ENCODE data around the gene INTS11. TPM values are rescaled to one million over a fixed set of nuclear protein-coding genes. Genes with fewer than 3 reads are reported as not detected.

INTS11 gene
- total and polyA plus RNA-seq, 2 of the 13 experiments (the other 11 are each of a cell fraction or from before 2014, with no cell fraction given) = 52.8 to 94.8 TPM

DNA sequence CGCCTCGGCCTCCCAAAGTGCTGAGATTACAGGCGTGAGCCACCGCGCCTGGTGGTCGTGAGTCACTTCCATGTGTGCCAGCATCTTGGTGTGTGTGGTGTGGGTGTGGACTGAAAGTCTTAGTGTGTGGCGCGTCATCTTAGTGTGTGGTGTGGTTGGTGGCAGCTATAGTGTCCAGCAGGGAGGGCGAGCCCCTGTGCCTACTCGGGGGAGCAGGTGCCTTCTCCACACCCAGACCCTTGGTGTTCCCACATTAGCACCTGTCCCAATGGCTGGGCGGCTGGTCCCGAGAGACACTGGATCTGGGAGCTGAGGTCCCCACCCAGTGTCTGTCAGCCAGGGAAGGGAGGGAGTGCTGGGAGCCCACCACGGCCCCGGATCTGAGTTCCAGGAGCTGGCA is 41.5 kb downstream of the INTS11 start (continued):
- TF ChIP-seq TP53 (CRISPR knock-in tag; conservative IDR thresholded peaks at IDR 0.05) = no peak
- no peak for TF ChIP-seq SATB2 (CRISPR knock-in tag; IDR thresholded peaks at IDR 0.05)

- FAIRE-seq = peak; percentile 28
- TF ChIP-seq ZNF382 (CRISPR knock-in tag; IDR thresholded peaks at IDR 0.05; ENCODE audit: borderline replicate concordance) = no peak
- TF ChIP-seq POLR2AphosphoS2 (IDR thresholded peaks at IDR 0.05; ENCODE audit: low read depth, low read length) = no peak
- TF ChIP-seq, protein P1, sequence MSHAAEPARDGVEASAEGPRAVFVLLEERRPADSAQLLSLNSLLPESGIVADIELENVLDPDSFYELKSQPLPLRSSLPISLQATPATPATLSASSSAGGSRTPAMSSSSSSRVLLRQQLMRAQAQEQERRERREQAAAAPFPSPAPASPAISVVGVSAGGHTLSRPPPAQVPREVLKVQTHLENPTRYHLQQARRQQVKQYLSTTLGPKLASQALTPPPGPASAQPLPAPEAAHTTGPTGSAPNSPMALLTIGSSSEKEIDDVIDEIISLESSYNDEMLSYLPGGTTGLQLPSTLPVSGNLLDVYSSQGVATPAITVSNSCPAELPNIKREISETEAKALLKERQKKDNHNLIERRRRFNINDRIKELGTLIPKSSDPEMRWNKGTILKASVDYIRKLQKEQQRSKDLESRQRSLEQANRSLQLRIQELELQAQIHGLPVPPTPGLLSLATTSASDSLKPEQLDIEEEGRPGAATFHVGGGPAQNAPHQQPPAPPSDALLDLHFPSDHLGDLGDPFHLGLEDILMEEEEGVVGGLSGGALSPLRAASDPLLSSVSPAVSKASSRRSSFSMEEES (CRISPR knock-in tag; IDR thresholded peaks at IDR 0.05) = no peak; the same call in none of the 2 replicates
- peak; percentile 52; the same call in 1 of the 2 replicates for TF ChIP-seq IRF2 (CRISPR knock-in tag; IDR thresholded peaks at IDR 0.05)
- peak; percentile 85 for TF ChIP-seq AKAP8 (CRISPR knock-in tag; IDR thresholded peaks at IDR 0.05)
- no peak for TF ChIP-seq ELK4 (CRISPR knock-in tag; IDR thresholded peaks at IDR 0.05; ENCODE audit: borderline replicate concordance)
- TF ChIP-seq ZNF687 (CRISPR knock-in tag; IDR thresholded peaks at IDR 0.05) = peak; percentile 92
- TF ChIP-seq ZBTB20 (CRISPR knock-in tag; IDR thresholded peaks at IDR 0.05; ENCODE audit: borderline replicate concordance, low read depth) = 0 out of 2 replicates have a peak, but pooled peaks have one; percentile 28
- no peak for TF ChIP-seq TFDP2 (CRISPR knock-in tag; IDR thresholded peaks at IDR 0.05)
- no peak for TF ChIP-seq SSRP1 (CRISPR knock-in tag; IDR thresholded peaks at IDR 0.05)
- no peak for TF ChIP-seq CCDC6 (CRISPR knock-in tag; IDR thresholded peaks at IDR 0.05)
Observed at GRCh38 chr1:1281533-1282321, 42.7 kb downstream of the INTS11 start.

More at GRCh38 chr1:1281533-1282321, 42.7 kb downstream of the INTS11 start:
- ATAC-seq = peak; percentile 78
- in situ Hi-C loops (cut with HindIII; ENCODE audit: extremely low pct_ligation_motif_present, low pct_unique_long_range_greater_than_20kb) = no loop called here
- peak overlapping the region; percentile 48 for H3K9ac ChIP-seq (ENCODE audit: insufficient read depth, low read depth, low read length)
- intact Hi-C loops (cut with micrococcal nuclease; ENCODE audit: unreplicated experiment) = no loop called here
- peak; percentile 67 for DNase-seq (ENCODE audit: low spot score)
- H3K36me3 ChIP-seq (replicated peaks in 1 of 2; ENCODE audit: control insufficient read depth in 1 of 2, insufficient read depth in 2 of 2, low read length in 2 of 2) = no peaks in the 10 kb centered on the region
- BruUV-seq (replicated peaks) = TSS peak; percentile 70
- H2AFZ ChIP-seq (ENCODE audit: low read length) = no peak overlapping the region
- CTCF ChIA-PET (ENCODE audit: low intra/inter-chr PET ratio, low total read pairs) = no interaction called here
- H3K27ac ChIP-seq (ENCODE audit: extremely low read length, insufficient read depth, low read length) = peak overlapping the region; percentile 73
- POLR2A ChIA-PET = interaction anchor here (1.0 to 1.5 kb wide), 5 partner anchors 8 to 157 kb away, joined by 3 to 7 read pairs (median 6); partner anchors contain the start of gene UBE2J2
- H3K4me1 ChIP-seq (ENCODE audit: insufficient read depth, low read length) = peaks cover 56% of the 10 kb centered on the region
- peak overlapping the region; percentile 21 to 59 (median 27); a peak in 5 of 6 replicates for H3K4me3 ChIP-seq (replicated peaks in 1 of 3; ENCODE audit: insufficient read depth in 1 of 3, low read depth in 2 of 3, low read length in 3 of 3)
- WGBS (ENCODE audit: low lambda C conversion rate) = 0% methylated on average over 5 of the region's 26 CpGs
- H3K79me2 ChIP-seq (ENCODE audit: insufficient read depth, low read length) = no peaks in the 10 kb centered on the region
- peaks cover 0 to 2% of the 10 kb centered on the region in 2 experiments; a peak in 1 of 5 replicates for H3K27me3 ChIP-seq (ENCODE audit: control insufficient read depth in 1 of 2, insufficient read depth in 2 of 2, low read length in 2 of 2)
- no peaks in the 10 kb centered on the region for H3K9me3 ChIP-seq (ENCODE audit: low read length)
- H4K20me1 ChIP-seq (ENCODE audit: insufficient read depth, low read length) = no peaks in the 10 kb centered on the region
- H3K4me2 ChIP-seq (ENCODE audit: low read depth, low read length) = peak overlapping the region; percentile 82
